ENCODE data around the gene PIRT.
"Not testable (repeated sequence)": the region's sequence is repeated elsewhere in the genome, so short reads cannot be mapped to it uniquely, and the experiment has no call there.

The PIRT gene

GRCh38 chr17:10837921-10838320 is at the start of gene PIRT:
TSS of gene PIRT (minus strand) at chr17:10838087. CDS start at chr17:10825645, 12,442 bp downstream.
- no peak for DNase-seq

GRCh38 chr17:10881959-10882358 is 44.1 kb upstream of the PIRT start:
- DNase-seq = no peak

- DNase-seq = peak; percentile 2
Measured at GRCh38 chr17:10879190-10879836, 41.4 kb upstream of the PIRT start.

- peak; percentile 14 for DNase-seq
Measured at GRCh38 chr17:10875984-10876555, 38.2 kb upstream of the PIRT start.

GRCh38 chr17:10875430-10875851 is 37.6 kb upstream of the PIRT start:
- peak; percentile 28 for DNase-seq

GRCh38 chr17:10871914-10872313 is 34.0 kb upstream of the PIRT start:
- DNase-seq = no peak

- no peak for DNase-seq
Measured at GRCh38 chr17:10870336-10871050, 32.6 kb upstream of the PIRT start.

GRCh38 chr17:10868744-10869143 is 30.9 kb upstream of the PIRT start:
- not testable (repeated sequence) for DNase-seq

- no peak for DNase-seq
Measured at GRCh38 chr17:10859051-10859450, 21.2 kb upstream of the PIRT start.

GRCh38 chr17:10857976-10858375 is 20.1 kb upstream of the PIRT start:
- no peak for DNase-seq

- DNase-seq = not testable (repeated sequence)
Measured at GRCh38 chr17:10846636-10847035, 8.7 kb upstream of the PIRT start.

- no peak for DNase-seq
Measured at GRCh38 chr17:10845388-10845751, 7.5 kb upstream of the PIRT start.

GRCh38 chr17:10844621-10845387 is 6.9 kb upstream of the PIRT start:
- peak; percentile 67 for DNase-seq

- peak; percentile 6 for DNase-seq
Measured at GRCh38 chr17:10843811-10844210, 5.9 kb upstream of the PIRT start.

GRCh38 chr17:10842658-10843057 is 4.8 kb upstream of the PIRT start:
- no peak for DNase-seq

GRCh38 chr17:10838682-10839081 is 795 bp upstream of the PIRT start:
- no peak for DNase-seq

- no peak for DNase-seq
Measured at GRCh38 chr17:10836966-10837590, 809 bp downstream of the PIRT start.

- no peak for DNase-seq
Measured at GRCh38 chr17:10836145-10836544, 1.7 kb downstream of the PIRT start.

- no peak for DNase-seq
Measured at GRCh38 chr17:10831696-10832095, 6.2 kb downstream of the PIRT start.

- DNase-seq = no peak
Measured at GRCh38 chr17:10827898-10828552, 9.9 kb downstream of the PIRT start.

GRCh38 chr17:10824874-10825273 is 13.0 kb downstream of the PIRT start:
- no peak for DNase-seq

- DNase-seq = no peak
Measured at GRCh38 chr17:10821770-10822169, 16.1 kb downstream of the PIRT start.
